ENCODE data around the gene RPS6KA4. TPM values are rescaled to one million over a fixed set of nuclear protein-coding genes. Genes with fewer than 3 reads are reported as not detected.

The RPS6KA4 gene
- total RNA-seq, 1 donor from 2014 or later, result 37.5 TPM

GRCh38 chr11:64348383-64349024, 10.5 kb upstream of the RPS6KA4 start:
- TF ChIP-seq CTCF (IDR thresholded peaks at IDR 0.05; ENCODE audit: unreplicated experiment), result no peak
- Mint-ChIP-seq H3K27me3 (ENCODE audit: unreplicated experiment) (peaks cover 10% of the 10 kb centered on the region), H3K36me3 (ENCODE audit: low read depth, unreplicated experiment) (peaks cover 3% of the 10 kb centered on the region), H3K4me3 (ENCODE audit: unreplicated experiment) (no peak overlapping the region), H3K9me3 (ENCODE audit: unreplicated experiment) (no peaks in the 10 kb centered on the region), H3K4me1 (ENCODE audit: unreplicated experiment) (no peaks in the 10 kb centered on the region), H3K27ac (ENCODE audit: unreplicated experiment) (no peak overlapping the region)
- no peak for DNase-seq (ENCODE audit: low spot score)

- no peak overlapping the region for H3K27ac Mint-ChIP-seq (ENCODE audit: unreplicated experiment)
- H3K36me3 Mint-ChIP-seq (ENCODE audit: low read depth, unreplicated experiment), result peaks cover 3% of the 10 kb centered on the region
- peaks cover 10% of the 10 kb centered on the region for H3K27me3 Mint-ChIP-seq (ENCODE audit: unreplicated experiment)
- H3K4me1 Mint-ChIP-seq (ENCODE audit: unreplicated experiment), result no peaks in the 10 kb centered on the region
- H3K4me3 Mint-ChIP-seq (ENCODE audit: unreplicated experiment), result no peak overlapping the region
- DNase-seq (ENCODE audit: low spot score), result no peak
- no peaks in the 10 kb centered on the region for H3K9me3 Mint-ChIP-seq (ENCODE audit: unreplicated experiment)
- TF ChIP-seq CTCF (IDR thresholded peaks at IDR 0.05; ENCODE audit: unreplicated experiment), result no peak
Measured at GRCh38 chr11:64349025-64349387, 10.0 kb upstream of the RPS6KA4 start.

GRCh38 chr11:64349404-64349803, 9.6 kb upstream of the RPS6KA4 start:
- TF ChIP-seq CTCF (IDR thresholded peaks at IDR 0.05; ENCODE audit: unreplicated experiment), result no peak
- peaks cover 3% of the 10 kb centered on the region for H3K36me3 Mint-ChIP-seq (ENCODE audit: low read depth, unreplicated experiment)
- DNase-seq (ENCODE audit: low spot score), result no peak
- no peaks in the 10 kb centered on the region for H3K4me1 Mint-ChIP-seq (ENCODE audit: unreplicated experiment)
- H3K4me3 Mint-ChIP-seq (ENCODE audit: unreplicated experiment), result no peak overlapping the region
- H3K9me3 Mint-ChIP-seq (ENCODE audit: unreplicated experiment), result no peaks in the 10 kb centered on the region
- peaks cover 10% of the 10 kb centered on the region for H3K27me3 Mint-ChIP-seq (ENCODE audit: unreplicated experiment)
- H3K27ac Mint-ChIP-seq (ENCODE audit: unreplicated experiment), result no peak overlapping the region

GRCh38 chr11:64351136-64351631, 7.8 kb upstream of the RPS6KA4 start:
- TF ChIP-seq CTCF (IDR thresholded peaks at IDR 0.05; ENCODE audit: unreplicated experiment), result no peak
- H3K9me3 Mint-ChIP-seq (ENCODE audit: unreplicated experiment), result no peaks in the 10 kb centered on the region
- no peak overlapping the region for H3K4me3 Mint-ChIP-seq (ENCODE audit: unreplicated experiment)
- peaks cover 7% of the 10 kb centered on the region for H3K27me3 Mint-ChIP-seq (ENCODE audit: unreplicated experiment)
- DNase-seq (ENCODE audit: low spot score), result no peak
- H3K36me3 Mint-ChIP-seq (ENCODE audit: low read depth, unreplicated experiment), result no peaks in the 10 kb centered on the region
- H3K4me1 Mint-ChIP-seq (ENCODE audit: unreplicated experiment), result peaks cover 3% of the 10 kb centered on the region
- no peak overlapping the region for H3K27ac Mint-ChIP-seq (ENCODE audit: unreplicated experiment)

- Mint-ChIP-seq H3K27ac (ENCODE audit: unreplicated experiment) (no peak overlapping the region), H3K4me1 (ENCODE audit: unreplicated experiment) (peaks cover 10% of the 10 kb centered on the region), H3K9me3 (ENCODE audit: unreplicated experiment) (no peaks in the 10 kb centered on the region), H3K27me3 (ENCODE audit: unreplicated experiment) (peaks cover 5% of the 10 kb centered on the region), H3K36me3 (ENCODE audit: low read depth, unreplicated experiment) (no peaks in the 10 kb centered on the region), H3K4me3 (ENCODE audit: unreplicated experiment) (no peak overlapping the region)
- TF ChIP-seq CTCF (IDR thresholded peaks at IDR 0.05; ENCODE audit: unreplicated experiment), result no peak
- DNase-seq (ENCODE audit: low spot score), result no peak
Measured at GRCh38 chr11:64352099-64352994, 6.6 kb upstream of the RPS6KA4 start.

Measured in endothelial cell (in vitro differentiated cells).